HG02885 (cell line): ENCODE results near the gene NAGS.
"Not testable (repeated sequence)": the region's sequence is repeated elsewhere in the genome, so short reads cannot be mapped to it uniquely, and the experiment has no call there.

Source experiments
- ATAC-seq: cut with Tn5 transposase; IDR thresholded peaks from one replicate; pipeline ENCODE4 v1.9.1; 2021; ENCODE audit warnings: mild to moderate bottlenecking; ENCODE audit not compliant: unreplicated experiment, poor library complexity

The NAGS gene

GRCh38 chr17:44006272-44006597 is 1.8 kb downstream of the NAGS start:
- ATAC-seq, result no peak

GRCh38 chr17:44006598-44007345 is 2.4 kb downstream of the NAGS start:
- peak; percentile 83 for ATAC-seq

- ATAC-seq, result no peak
Observed at GRCh38 chr17:44007346-44008204, 3.2 kb downstream of the NAGS start.

- no peak for ATAC-seq
Observed at GRCh38 chr17:44008205-44008909, 3.9 kb downstream of the NAGS start.

GRCh38 chr17:44010966-44011647 is 6.7 kb downstream of the NAGS start:
- no peak for ATAC-seq

GRCh38 chr17:44011876-44012275 is 7.5 kb downstream of the NAGS start:
- no peak for ATAC-seq

GRCh38 chr17:44012391-44012790 is 8.0 kb downstream of the NAGS start:
- no peak for ATAC-seq

GRCh38 chr17:44012874-44013273 is 8.5 kb downstream of the NAGS start:
- ATAC-seq, result no peak

GRCh38 chr17:44014133-44014436 is 9.7 kb downstream of the NAGS start:
- no peak for ATAC-seq

GRCh38 chr17:44014437-44015172 is 10.2 kb downstream of the NAGS start, which contains the start of gene TMEM101:
TSS of gene TMEM101 (minus strand) at chr17:44014963. CDS start at chr17:44014952, 11 bp downstream.
- ATAC-seq, result peak; percentile 89

GRCh38 chr17:44021227-44021626 is 16.8 kb downstream of the NAGS start:
- ATAC-seq, result not testable (repeated sequence)

- ATAC-seq, result no peak
Observed at GRCh38 chr17:44022246-44022645, 17.8 kb downstream of the NAGS start.

GRCh38 chr17:44023545-44024270 is 19.3 kb downstream of the NAGS start:
- no peak for ATAC-seq

- no peak for ATAC-seq
Observed at GRCh38 chr17:44024271-44024663, 19.8 kb downstream of the NAGS start.

GRCh38 chr17:44024853-44025252 is 20.4 kb downstream of the NAGS start:
- no peak for ATAC-seq

- ATAC-seq, result no peak
Observed at GRCh38 chr17:44029736-44030135, 25.3 kb downstream of the NAGS start.

- ATAC-seq, result no peak
Observed at GRCh38 chr17:44030482-44030881, 26.1 kb downstream of the NAGS start.

- no peak for ATAC-seq
Observed at GRCh38 chr17:44033861-44034408, 29.5 kb downstream of the NAGS start.

GRCh38 chr17:44034688-44035087 is 30.3 kb downstream of the NAGS start:
- not testable (repeated sequence) for ATAC-seq
